Small intestine (tissue), 7 donors: ENCODE measurements around the gene PLCG2. TPM values are rescaled to one million over a fixed set of nuclear protein-coding genes. Genes with fewer than 3 reads are reported as not detected.

Experiments
- DNase-seq, 2 donors: peaks; one replicate each; pipeline versions ENCODE4 v3.0.0 to v3.0.0-alpha.2; 2013
- FAIRE-seq: peaks from 2 replicates; lab custom pipeline; 2012; peaks lifted over from hg19 to GRCh38; lab: Jason Lieb, UNC
- H3K27ac ChIP-seq, 3 donors: one replicate each; pipeline ENCODE4 v1.5.1; 2013; ENCODE audit warnings: low read length in 2 of 3, mild to moderate bottlenecking in 2 of 3, control low read depth in 1 of 3, inconsistent platforms in 1 of 3, low read depth in 1 of 3, moderate library complexity in 1 of 3
- H3K27me3 ChIP-seq, 3 donors: one replicate each; pipeline ENCODE4 v1.6.1; 2013; ENCODE audit warnings: low read length in 3 of 3, inconsistent platforms in 1 of 3; ENCODE audit not compliant: control insufficient read depth in 3 of 3, insufficient read depth in 3 of 3
- H3K36me3 ChIP-seq, 3 donors: one replicate each; pipeline ENCODE4 v1.6.1; 2013; ENCODE audit warnings: low read length in 3 of 3, inconsistent platforms in 1 of 3, low read depth in 1 of 3, mild to moderate bottlenecking in 1 of 3, moderate library complexity in 1 of 3; ENCODE audit not compliant: control insufficient read depth in 3 of 3, insufficient read depth in 2 of 3
- H3K4me1 ChIP-seq, 3 donors: one replicate each; pipeline ENCODE4 v1.6.1; 2013; ENCODE audit warnings: low read length in 2 of 3, inconsistent platforms in 1 of 3, low read depth in 1 of 3, mild to moderate bottlenecking in 1 of 3, moderate library complexity in 1 of 3; ENCODE audit not compliant: control insufficient read depth in 3 of 3, insufficient read depth in 2 of 3
- H3K4me3 ChIP-seq, 3 donors: one replicate each; pipeline ENCODE4 v1.5.1; 2013; ENCODE audit warnings: low read length in 3 of 3, control low read depth in 1 of 3, inconsistent platforms in 1 of 3, low read depth in 1 of 3, mild to moderate bottlenecking in 1 of 3, moderate library complexity in 1 of 3
- H3K9me3 ChIP-seq, 2 donors: one replicate each; pipeline ENCODE4 v1.6.1; 2013; ENCODE audit warnings: low read depth in 1 of 2, low read length in 1 of 2; ENCODE audit not compliant: control insufficient read depth in 2 of 2, insufficient read depth in 1 of 2
- WGBS, 3 donors: extraction: QIAGEN DNeasy Blood & Tissue Kit; methylation state at CpG; one replicate each; pipeline ENCODE4 v1.1.7; 2013; 5-methylcytosine and 5-hydroxymethylcytosine counted together
- polyA plus RNA-seq, 4 donors: library from polyadenylated mRNA; stranded (reverse) in 3 of 4; unstranded in 1 of 4; fragments of 200-250 nt in 3 of 4; fragments of 120-200 nt in 1 of 4; gene quantifications; one replicate each; pipeline versions ENCODE4 v1.2.1 to v1.2.3, GENCODE V29; 2013
- donor health status: healthy with polysubstance abuse.
- donor health status: control.
- donor health status: control.
- donor health status: Bipolar disorder and iron deficiency.
- donor health status: healthy.

Gene PLCG2
- polyA plus RNA-seq, 4 donors: 8.4 to 27.5 (median 12.4) TPM

- 77 to 88% (median 87%) methylated on average over 12 of the region's 12 CpGs for WGBS, 3 donors
- H3K4me3 ChIP-seq: no peak overlapping the region
- FAIRE-seq (no peak), DNase-seq (no peak)
- H3K36me3 ChIP-seq: peaks cover 4 to 18% (median 12%) of the 10 kb centered on the region in 3 donors
- no peaks in the 10 kb centered on the region for H3K9me3 ChIP-seq
- H3K27ac ChIP-seq: no peak overlapping the region
- H3K4me1 ChIP-seq: no peaks in the 10 kb centered on the region
- H3K27me3 ChIP-seq: no peaks in the 10 kb centered on the region
Observed at GRCh38 chr16:81921085-81921814, 142.2 kb downstream of the PLCG2 start.

- Histone ChIP-seq H3K4me1 (no peaks in the 10 kb centered on the region), H3K4me3 (no peak overlapping the region), H3K27me3 (no peaks in the 10 kb centered on the region), H3K9me3 (no peaks in the 10 kb centered on the region), H3K27ac (no peak overlapping the region), H3K36me3 (peaks cover 4 to 20% (median 14%) of the 10 kb centered on the region in 3 donors)
- DNase-seq (no peak), FAIRE-seq (no peak)
- 83 to 94% (median 93%) methylated on average over 5 of the region's 5 CpGs for WGBS, 3 donors
Observed at GRCh38 chr16:81921843-81922584, 142.9 kb downstream of the PLCG2 start.

- H3K9me3 ChIP-seq: no peaks in the 10 kb centered on the region
- H3K27ac ChIP-seq: no peak overlapping the region
- no peaks in the 10 kb centered on the region for H3K27me3 ChIP-seq
- H3K4me1 ChIP-seq: no peaks in the 10 kb centered on the region
- FAIRE-seq (no peak), DNase-seq (no peak)
- 84 to 86% (median 84%) methylated on average over 9 of the region's 9 CpGs for WGBS, 3 donors
- no peak overlapping the region for H3K4me3 ChIP-seq
- peaks cover 4 to 23% (median 14%) of the 10 kb centered on the region in 3 donors for H3K36me3 ChIP-seq
Observed at GRCh38 chr16:81923296-81923695, 144.2 kb downstream of the PLCG2 start.

DNA sequence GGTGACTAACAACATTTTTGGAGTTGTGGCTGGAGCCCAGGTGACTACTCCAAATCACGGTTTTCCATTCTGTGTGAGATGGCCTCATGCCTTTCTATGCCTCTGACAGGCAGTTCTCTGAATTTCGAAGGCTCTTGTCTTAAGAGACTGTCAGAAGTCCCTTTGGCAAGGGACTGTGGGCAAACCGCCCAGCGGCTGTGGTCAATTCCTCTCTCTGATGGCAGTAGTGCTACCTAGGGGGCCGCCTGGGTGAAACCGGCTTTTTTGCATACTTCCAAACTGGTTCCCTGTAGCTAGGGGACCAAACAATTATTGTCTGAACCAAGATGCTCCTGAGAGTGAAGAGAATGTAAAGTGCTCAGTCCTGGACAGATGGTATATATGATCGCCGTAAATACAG lies 145.9 kb downstream of the PLCG2 start:
- H3K36me3 ChIP-seq: peaks cover 1 to 22% (median 11%) of the 10 kb centered on the region in 3 donors
- no peak overlapping the region for H3K27ac ChIP-seq
- H3K9me3 ChIP-seq: no peaks in the 10 kb centered on the region
- H3K4me3 ChIP-seq: no peak overlapping the region
- WGBS, 3 donors: 88 to 96% (median 92%) methylated on average over 8 of the region's 8 CpGs
- no peak for FAIRE-seq
- H3K4me1 ChIP-seq: no peaks in the 10 kb centered on the region
- H3K27me3 ChIP-seq: no peaks in the 10 kb centered on the region
- DNase-seq: no peak

DNA sequence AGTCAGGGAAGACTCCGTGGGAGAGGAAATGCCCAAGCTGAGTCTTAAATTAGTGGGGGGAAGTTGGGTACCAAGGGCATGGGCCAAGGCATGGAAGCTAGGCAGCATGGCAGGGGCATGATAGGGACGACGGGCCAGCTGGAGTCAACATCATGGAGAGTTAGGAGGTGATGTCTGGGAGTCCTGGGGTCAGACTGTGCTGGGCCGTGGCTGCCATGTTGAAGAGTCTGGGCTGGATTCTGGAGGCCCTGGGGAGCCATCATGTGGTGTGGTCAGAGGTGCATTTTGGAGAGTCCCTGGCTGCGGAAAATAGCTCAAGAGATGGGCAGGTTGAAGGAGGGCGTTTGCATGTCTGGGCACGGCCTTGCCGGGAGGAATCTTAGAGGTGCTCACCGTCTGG lies 146.9 kb downstream of the PLCG2 start:
- 85 to 93% (median 92%) methylated on average over 9 of the region's 9 CpGs for WGBS, 3 donors
- no peak for DNase-seq

DNA sequence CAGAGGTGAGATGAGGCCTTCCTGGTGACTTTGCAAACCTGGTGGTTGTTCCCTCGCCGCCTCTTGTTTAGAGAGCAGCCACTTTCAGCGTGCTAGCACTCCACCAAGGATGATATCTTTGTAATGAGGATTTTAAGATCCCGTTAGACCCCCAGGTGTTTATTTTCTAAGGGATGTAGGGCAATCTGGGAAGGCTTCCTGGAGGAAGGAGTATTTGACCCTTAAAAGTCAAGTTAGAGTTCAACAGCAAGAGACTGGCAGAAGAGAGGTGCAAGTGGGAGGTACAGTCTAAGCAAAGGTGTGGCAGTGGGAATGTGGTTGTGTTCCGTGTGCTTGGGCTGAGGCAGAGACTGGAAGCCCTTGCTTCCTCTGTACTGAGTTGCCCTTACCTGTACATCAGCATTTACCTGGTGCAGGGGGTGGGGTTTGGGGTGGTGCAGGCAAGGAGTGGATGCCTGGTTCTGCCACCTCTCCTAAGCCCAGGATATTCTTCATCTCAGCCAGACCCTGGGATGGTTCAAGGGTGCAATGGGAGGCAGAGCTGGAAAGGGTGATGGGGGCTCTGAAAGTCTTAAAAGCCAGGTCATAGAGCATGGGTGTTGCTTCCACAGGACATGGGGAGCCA lies 148.6 kb downstream of the PLCG2 start:
- peaks cover 4 to 29% (median 8%) of the 10 kb centered on the region in 3 donors for H3K36me3 ChIP-seq
- H3K4me3 ChIP-seq: no peak overlapping the region
- WGBS, 3 donors: 93 to 97% (median 95%) methylated on average over 5 of the region's 5 CpGs
- no peak for FAIRE-seq
- H3K27me3 ChIP-seq: no peaks in the 10 kb centered on the region
- no peaks in the 10 kb centered on the region for H3K9me3 ChIP-seq
- H3K4me1 ChIP-seq: no peaks in the 10 kb centered on the region
- H3K27ac ChIP-seq: no peak overlapping the region
- DNase-seq: no peak

More for the DNA sequence above, 146.9 kb downstream of the PLCG2 start:
- Histone ChIP-seq H3K36me3 (peaks cover 0 to 22% (median 11%) of the 10 kb centered on the region in 3 donors), H3K9me3 (no peaks in the 10 kb centered on the region), H3K27ac (no peak overlapping the region), H3K27me3 (no peaks in the 10 kb centered on the region), H3K4me3 (no peak overlapping the region), H3K4me1 (no peaks in the 10 kb centered on the region)
- no peak for FAIRE-seq

DNA sequence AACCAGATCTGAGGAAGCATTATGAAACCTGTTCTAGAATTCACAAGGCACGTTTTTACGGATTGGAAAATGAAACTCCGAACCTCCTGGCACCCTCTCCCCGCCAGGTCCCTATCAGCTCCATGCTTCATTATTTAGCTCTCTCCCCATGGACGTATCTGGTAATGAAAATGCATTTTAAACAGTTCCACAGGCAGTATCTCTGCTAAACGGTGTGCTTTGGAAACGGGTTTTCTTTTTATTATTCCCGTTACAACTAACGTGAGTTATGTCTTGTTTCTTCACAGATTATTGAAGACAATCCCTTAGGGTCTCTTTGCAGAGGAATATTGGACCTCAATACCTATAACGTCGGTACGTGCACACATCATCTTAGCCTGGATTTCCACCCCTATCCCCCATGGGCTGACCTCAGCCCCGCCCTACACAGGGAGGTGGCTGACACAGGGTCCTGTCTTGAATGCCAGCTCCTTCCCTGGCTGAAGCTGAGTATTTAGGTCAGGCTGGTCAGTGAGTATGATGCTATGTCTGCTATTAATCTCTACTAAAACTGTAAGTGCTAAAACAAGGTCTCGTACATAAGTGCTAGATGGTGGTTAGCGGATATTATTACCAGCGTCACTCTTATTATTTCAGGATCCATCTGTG lies 149.3 kb downstream of the PLCG2 start:
- no peak for FAIRE-seq
- 91 to 92% (median 91%) methylated on average over 16 of the region's 16 CpGs for WGBS, 3 donors
- H3K36me3 ChIP-seq: peaks cover 4 to 31% (median 8%) of the 10 kb centered on the region in 3 donors

GRCh38 chr16:81928975-81929374 lies 149.9 kb downstream of the PLCG2 start:
- no peaks in the 10 kb centered on the region for H3K27me3 ChIP-seq
- DNase-seq: no peak
- peaks cover 4 to 35% (median 6%) of the 10 kb centered on the region in 3 donors for H3K36me3 ChIP-seq
- FAIRE-seq: no peak
- H3K27ac ChIP-seq: no peak overlapping the region
- WGBS, 3 donors: 59 to 69% (median 61%) methylated on average over 8 of the region's 8 CpGs
- no peaks in the 10 kb centered on the region for H3K9me3 ChIP-seq
- no peaks in the 10 kb centered on the region for H3K4me1 ChIP-seq
- H3K4me3 ChIP-seq: no peak overlapping the region

More for the DNA sequence above, 149.3 kb downstream of the PLCG2 start:
- Histone ChIP-seq H3K27ac (no peak overlapping the region), H3K9me3 (no peaks in the 10 kb centered on the region), H3K4me3 (no peak overlapping the region), H3K27me3 (no peaks in the 10 kb centered on the region), H3K4me1 (no peaks in the 10 kb centered on the region)
- no peak for DNase-seq
